PC-3 (cell line): ENCODE data around the gene FUT7.

Source experiments
- CTCF ChIP-seq: fragments of 300-600 bp; sonication (generic); conservative IDR thresholded peaks from 2 replicates; pipeline ENCODE4 v1.5.1; 2017; ENCODE audit warnings: antibody characterized with exemption, low read depth, mild to moderate bottlenecking, low read length
- EZH2 ChIP-seq: fragments of 300-600 bp; sonication (generic); IDR thresholded peaks from one replicate; pipeline ENCODE4 v1.6.1; 2017; ENCODE audit warnings: antibody characterized with exemption, mild to moderate bottlenecking, low read length; ENCODE audit not compliant: unreplicated experiment
- EZH2phosphoT487 ChIP-seq: fragments of 300-600 bp; sonication (generic); IDR thresholded peaks from 2 replicates; pipeline ENCODE4 v1.6.1; 2018; ENCODE audit warnings: mild to moderate bottlenecking, antibody characterized with exemption, low read length, borderline replicate concordance

GRCh38 chr9:137019891-137020683 lies 11.8 kb downstream of the FUT7 start:
- TF ChIP-seq CTCF (no peak), EZH2 (no peak), EZH2phosphoT487 (no peak)
